ENCODE measurements around the gene COL5A1.

The COL5A1 gene

DNA sequence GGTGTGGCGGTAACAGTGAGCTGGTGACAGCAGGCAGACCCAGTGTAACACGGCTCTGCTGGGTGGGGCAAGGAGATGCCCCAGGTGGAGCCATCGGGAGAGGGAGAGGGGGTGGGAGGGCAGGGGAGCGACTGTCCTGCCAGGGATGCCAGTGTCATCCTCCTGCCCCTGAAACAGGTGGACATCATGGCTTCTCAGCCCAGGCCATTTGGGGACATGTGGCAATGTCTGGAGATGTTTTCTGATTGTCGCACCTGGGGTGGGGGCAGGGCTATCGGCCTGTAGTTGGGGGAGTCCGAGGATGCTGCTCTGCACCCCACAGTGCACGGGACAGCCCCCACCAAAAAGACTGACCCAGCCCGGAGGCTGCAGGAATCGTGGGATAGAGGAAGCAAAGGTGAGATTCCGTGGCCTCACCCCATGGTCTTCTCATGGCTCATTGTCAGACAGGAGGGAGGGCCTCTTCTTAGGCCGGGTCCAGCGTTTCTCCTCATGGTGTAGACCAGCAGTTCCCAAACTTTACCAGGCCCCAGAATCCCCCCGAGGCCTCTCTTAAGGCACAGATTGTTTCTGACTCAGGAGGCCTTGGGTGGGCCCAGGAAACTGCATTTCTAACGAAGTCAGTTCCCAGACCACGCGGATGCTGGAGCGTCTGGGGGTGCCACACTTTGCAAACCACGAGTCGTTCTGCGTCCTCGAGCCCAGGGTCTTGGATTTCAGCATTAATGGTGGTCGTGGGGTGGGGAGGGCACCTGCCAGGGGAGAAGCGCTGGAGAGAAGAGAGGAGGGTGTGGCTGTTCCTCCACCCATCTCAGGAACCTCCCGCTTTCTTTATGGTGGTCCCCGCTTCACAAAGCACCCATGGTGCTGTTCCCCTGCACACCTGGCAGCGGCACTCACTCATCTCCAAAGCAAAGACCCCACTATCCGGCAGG, 11.0 kb downstream of the COL5A1 start:
- DNase-seq (ENCODE audit: low read depth): no peak
- H3K4me3 ChIP-seq (ENCODE audit: low read length): no peak overlapping the region
- TF ChIP-seq, protein P1, sequence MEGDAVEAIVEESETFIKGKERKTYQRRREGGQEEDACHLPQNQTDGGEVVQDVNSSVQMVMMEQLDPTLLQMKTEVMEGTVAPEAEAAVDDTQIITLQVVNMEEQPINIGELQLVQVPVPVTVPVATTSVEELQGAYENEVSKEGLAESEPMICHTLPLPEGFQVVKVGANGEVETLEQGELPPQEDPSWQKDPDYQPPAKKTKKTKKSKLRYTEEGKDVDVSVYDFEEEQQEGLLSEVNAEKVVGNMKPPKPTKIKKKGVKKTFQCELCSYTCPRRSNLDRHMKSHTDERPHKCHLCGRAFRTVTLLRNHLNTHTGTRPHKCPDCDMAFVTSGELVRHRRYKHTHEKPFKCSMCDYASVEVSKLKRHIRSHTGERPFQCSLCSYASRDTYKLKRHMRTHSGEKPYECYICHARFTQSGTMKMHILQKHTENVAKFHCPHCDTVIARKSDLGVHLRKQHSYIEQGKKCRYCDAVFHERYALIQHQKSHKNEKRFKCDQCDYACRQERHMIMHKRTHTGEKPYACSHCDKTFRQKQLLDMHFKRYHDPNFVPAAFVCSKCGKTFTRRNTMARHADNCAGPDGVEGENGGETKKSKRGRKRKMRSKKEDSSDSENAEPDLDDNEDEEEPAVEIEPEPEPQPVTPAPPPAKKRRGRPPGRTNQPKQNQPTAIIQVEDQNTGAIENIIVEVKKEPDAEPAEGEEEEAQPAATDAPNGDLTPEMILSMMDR (conservative IDR thresholded peaks at IDR 0.05; ENCODE audit: low read length): no peak

DNA sequence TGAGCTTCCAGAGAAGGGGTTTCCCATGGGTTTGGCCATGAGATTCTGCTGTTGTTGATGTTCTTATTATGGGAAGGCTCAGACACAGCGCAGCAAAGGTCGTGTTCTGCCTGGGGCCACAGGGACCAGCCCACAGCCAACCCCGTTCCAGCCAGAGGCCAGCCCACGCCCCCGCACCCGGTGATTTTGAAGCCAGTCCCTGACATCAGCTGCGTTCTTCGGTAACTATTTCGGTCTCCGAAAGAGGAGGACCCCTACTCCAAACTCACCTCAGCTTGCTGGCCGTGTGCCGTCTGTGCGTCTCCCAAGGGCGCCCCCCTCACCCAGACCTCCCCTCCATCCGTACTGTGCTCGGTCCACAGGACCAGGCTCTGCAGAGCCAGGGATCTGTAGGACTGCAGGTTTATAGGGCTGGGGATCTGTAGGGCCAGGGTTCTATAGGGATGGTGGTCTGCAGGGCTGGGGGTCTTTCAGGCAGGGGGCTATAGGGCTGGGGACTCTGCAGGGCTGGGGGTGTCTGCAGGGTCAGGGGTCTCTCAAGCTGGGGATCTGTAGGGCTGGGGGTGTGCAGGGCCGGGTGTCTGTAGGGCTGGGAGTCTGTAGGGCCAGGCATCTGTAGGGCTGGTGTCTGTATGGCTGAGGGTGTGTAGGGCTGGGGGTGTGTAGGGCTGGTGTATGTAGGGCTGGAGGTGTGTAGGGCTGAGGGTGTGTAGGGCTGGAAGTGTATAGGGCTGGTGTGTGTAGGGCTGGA, 11.8 kb downstream of the COL5A1 start:
- TF ChIP-seq, protein P1 (conservative IDR thresholded peaks at IDR 0.05; ENCODE audit: low read length): no peak
- H3K4me3 ChIP-seq (ENCODE audit: low read length): no peak overlapping the region
- DNase-seq (ENCODE audit: low read depth): no peak

DNA sequence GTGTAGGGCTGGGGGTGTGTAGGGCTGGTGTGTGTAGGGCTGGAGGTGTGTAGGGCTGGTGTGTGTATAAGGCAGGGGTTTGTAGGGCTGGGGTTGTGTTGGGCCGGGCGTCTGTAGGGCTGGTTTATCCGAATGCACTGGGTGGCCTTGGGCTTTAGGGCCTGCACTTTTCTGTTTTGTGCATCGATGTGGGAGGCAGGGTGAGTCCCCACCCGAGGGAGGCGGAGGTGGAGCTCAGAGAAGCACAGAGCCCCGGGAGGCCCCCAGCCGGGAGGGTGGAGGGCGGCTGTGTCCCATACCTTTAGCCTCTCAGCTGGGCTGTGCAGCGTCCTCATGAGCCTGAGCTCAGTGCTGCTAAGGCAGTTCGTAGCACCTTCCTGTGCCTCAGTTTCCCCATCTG, 13.5 kb downstream of the COL5A1 start:
- DNase-seq (ENCODE audit: low read depth): no peak
- TF ChIP-seq, protein P1 (conservative IDR thresholded peaks at IDR 0.05; ENCODE audit: low read length): no peak
- no peak overlapping the region for H3K4me3 ChIP-seq (ENCODE audit: low read length)

DNA sequence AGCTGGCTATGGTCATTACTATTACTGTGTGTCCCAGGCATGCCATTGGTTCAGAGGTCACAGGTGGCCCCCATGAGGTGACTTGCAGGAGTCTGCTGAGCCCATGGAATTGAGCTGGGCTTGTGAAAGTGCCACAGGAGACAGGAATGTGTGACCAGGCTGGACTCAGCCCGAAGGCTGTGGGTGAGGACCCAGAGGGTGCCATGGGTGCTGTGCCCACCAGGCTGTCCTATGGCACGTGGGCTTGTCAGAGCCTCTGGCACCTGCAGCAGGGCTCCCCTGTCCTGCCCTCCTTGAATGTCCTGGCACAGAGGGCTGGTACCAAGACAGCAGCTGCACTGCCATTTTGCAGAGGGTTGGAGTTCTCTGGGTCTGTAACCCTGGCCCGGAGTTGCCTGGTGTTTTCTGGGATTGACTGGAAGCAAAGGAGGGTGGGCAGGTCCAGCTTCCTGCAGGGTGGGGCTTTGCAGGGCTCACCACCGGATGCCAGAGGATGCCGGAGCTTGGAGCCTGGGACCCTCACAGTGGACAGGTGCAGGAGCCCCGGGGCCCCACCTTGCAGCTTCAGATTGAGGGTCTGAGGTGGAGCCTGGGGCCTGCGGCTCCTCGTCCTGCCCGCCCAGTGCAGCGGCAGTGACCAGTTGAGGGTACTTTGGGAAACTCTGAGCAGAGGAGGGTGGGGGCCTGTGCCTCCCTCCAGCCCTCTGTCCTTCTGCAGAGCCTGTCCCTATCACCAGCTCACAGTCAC, 14.2 kb downstream of the COL5A1 start:
- no peak overlapping the region for H3K4me3 ChIP-seq (ENCODE audit: low read length)
- TF ChIP-seq, protein P1 (conservative IDR thresholded peaks at IDR 0.05; ENCODE audit: low read length): no peak
- no peak for DNase-seq (ENCODE audit: low read depth)

DNA sequence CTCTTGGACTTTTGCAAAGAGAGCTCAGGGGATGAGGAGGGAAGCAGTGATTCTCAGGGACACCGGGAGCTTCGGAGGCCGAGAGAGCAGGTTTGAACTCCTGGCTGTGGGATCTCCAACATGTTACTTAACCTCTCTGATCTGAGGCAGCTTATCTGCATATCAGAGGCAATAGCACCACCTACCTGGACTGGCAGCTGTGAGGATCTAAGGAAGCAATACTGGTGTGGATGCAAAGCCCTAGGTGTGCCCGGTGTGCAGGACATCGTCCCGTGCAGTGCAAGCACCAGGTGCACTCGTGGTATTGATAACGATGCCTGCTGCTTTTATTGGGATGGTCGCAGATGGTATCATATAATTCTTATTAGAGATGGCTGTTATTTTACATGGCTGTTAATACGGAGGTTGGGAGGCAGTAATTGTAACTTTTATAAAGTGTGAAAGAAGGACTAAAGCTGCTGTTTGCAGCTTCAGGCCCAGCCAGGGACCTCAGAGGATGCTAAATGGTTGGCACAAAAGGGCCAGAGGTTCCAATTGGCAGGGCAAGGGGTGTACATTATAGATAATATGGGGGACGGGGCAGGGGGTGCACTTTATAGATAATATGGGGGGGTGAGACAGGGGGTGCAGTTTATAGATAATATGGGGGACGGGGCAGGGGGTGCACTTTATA, 14.9 kb downstream of the COL5A1 start:
- TF ChIP-seq, protein P1 (conservative IDR thresholded peaks at IDR 0.05; ENCODE audit: low read length): 0 out of 2 replicates have a peak, but pooled peaks have one; percentile 10
- H3K4me3 ChIP-seq (ENCODE audit: low read length): no peak overlapping the region
- no peak for DNase-seq (ENCODE audit: low read depth)

DNA sequence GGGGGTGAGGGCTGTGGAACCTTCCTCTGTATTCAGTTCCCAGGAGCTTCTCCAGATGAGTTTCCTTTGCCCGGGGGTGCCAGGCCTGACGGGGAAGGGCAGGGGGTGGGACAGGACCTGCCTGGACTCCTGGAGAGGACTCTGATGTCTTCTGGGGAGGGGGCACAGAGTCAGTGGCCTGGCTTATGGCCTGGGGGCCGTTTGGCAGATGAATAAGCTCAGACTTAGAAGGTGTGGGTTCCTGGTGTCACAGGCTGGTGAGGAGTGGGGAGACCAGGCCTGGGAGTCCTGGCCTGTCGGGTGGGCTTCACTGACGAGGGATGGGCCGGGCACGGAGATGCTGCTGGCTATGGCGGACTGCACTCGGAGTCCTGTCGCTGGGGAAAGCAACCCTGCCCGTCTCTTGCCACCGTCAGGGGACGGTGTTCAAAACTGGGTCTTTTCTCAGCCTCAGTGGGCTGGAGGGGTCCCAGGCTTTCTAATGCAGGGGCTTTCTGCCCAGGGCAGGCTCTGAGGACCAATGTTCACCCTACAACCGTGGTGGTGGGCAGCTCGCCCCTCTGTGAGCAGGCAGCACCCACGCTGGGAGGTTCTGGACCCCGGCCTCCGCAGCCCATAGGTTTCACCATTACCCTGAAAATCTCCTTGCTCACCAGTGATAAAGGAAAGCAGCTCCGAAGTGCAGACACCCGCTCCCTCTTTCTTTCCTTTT, 16.2 kb downstream of the COL5A1 start:
- DNase-seq (ENCODE audit: low read depth): no peak
- H3K4me3 ChIP-seq (ENCODE audit: low read length): no peak overlapping the region
- TF ChIP-seq, protein P1 (conservative IDR thresholded peaks at IDR 0.05; ENCODE audit: low read length): no peak
